Stimulated activated CD8-positive, alpha-beta memory T cell treated with anti-CD3 and anti-CD28 coated beads, Interleukin-4, amount 100 ng/mL, for 24 hours (primary cell): ENCODE measurements around the gene ODAM.
"Not testable (repeated sequence)": the region's sequence is repeated elsewhere in the genome, so short reads cannot be mapped to it uniquely, and the experiment has no call there.

Experiments
- DNase-seq: peaks from one replicate; pipeline ENCODE4 v3.0.0-alpha.2; 2020; ENCODE audit warnings: low read depth

Gene ODAM

GRCh38 chr4:70221818-70222217 is 26.3 kb downstream of the ODAM start:
- not testable (repeated sequence) for DNase-seq

- no peak for DNase-seq
These were observed 30.3 kb downstream of the ODAM start, which contains the start of gene FDCSP for GRCh38 chr4:70225824-70226223. Gene FDCSP, plus strand, starts transcription at chr4:70226124. Its CDS starts 5,071 bp downstream, at chr4:70231195.

GRCh38 chr4:70236125-70236524 is 40.6 kb downstream of the ODAM start:
- DNase-seq, result no peak

- no peak for DNase-seq
These were observed 43.8 kb downstream of the ODAM start for GRCh38 chr4:70239131-70239883.

GRCh38 chr4:70239884-70240591 is 44.5 kb downstream of the ODAM start:
- no peak for DNase-seq

GRCh38 chr4:70242297-70242696 is 46.8 kb downstream of the ODAM start, which contains the start of gene CSN3:
Gene CSN3, plus strand, starts transcription at chr4:70242597. Its CDS starts 2,223 bp downstream, at chr4:70244820.
- DNase-seq, result not testable (repeated sequence)

- DNase-seq, result no peak
These were observed 47.6 kb downstream of the ODAM start for GRCh38 chr4:70243091-70243490.

GRCh38 chr4:70251250-70251944 is 55.9 kb downstream of the ODAM start:
- DNase-seq, result no peak

GRCh38 chr4:70251945-70252277 is 56.4 kb downstream of the ODAM start:
- no peak for DNase-seq
